Fibroblast of lung (primary cell): ENCODE data around the gene VEGFC. TPM values are rescaled to one million over a fixed set of nuclear protein-coding genes. Genes with fewer than 3 reads are reported as not detected.

Experiments
- DNase-seq, 2 donors: peaks; one replicate each; pipeline versions ENCODE4 v3.0.0 to v3.0.0-alpha.2; 2010; ENCODE audit warnings: low read depth in 2 of 2
- H2AFZ ChIP-seq: 2 replicates; pipeline ENCODE4 v1.5.1; 2012; ENCODE audit warnings: low read length, control low read depth, inconsistent platforms
- H3K27ac ChIP-seq: 2 replicates; pipeline ENCODE4 v1.5.1; 2011; ENCODE audit warnings: low read length, control low read depth; ENCODE audit not compliant: insufficient read depth
- H3K27me3 ChIP-seq: 2 replicates; pipeline ENCODE4 v1.5.1; 2011; ENCODE audit warnings: mild to moderate bottlenecking, low read length; ENCODE audit not compliant: control insufficient read depth, insufficient read depth
- H3K36me3 ChIP-seq: 2 replicates; pipeline ENCODE4 v1.5.1; 2011; ENCODE audit warnings: low read length; ENCODE audit not compliant: control insufficient read depth, insufficient read depth
- H3K4me1 ChIP-seq: 2 replicates; pipeline ENCODE4 v1.5.1; 2011; ENCODE audit warnings: low read length; ENCODE audit not compliant: control insufficient read depth, insufficient read depth; ENCODE audit errors: extremely low read depth
- H3K4me2 ChIP-seq: 2 replicates; pipeline ENCODE4 v1.5.1; 2011; ENCODE audit warnings: low read length, control low read depth; ENCODE audit not compliant: insufficient read depth; ENCODE audit errors: extremely low read depth
- H3K4me3 ChIP-seq, 4 experiments: fragments of 200-600 bp in 1 of 4; sonication (generic) in 1 of 4; replicated peaks in 1 of 4; 2 replicates each; pipeline ENCODE4 v1.5.1; 2011 to 2016; ENCODE audit warnings: low read length in 4 of 4, low read depth in 3 of 4, mild to moderate bottlenecking in 3 of 4, control low read depth in 2 of 4, inconsistent platforms in 1 of 4, mixed read lengths in 1 of 4; ENCODE audit not compliant: insufficient read depth in 1 of 4; ENCODE audit errors: control extremely low read depth in 1 of 4
- H3K79me2 ChIP-seq: 2 replicates; pipeline ENCODE4 v1.5.1; 2012; ENCODE audit warnings: mild to moderate bottlenecking, low read length, inconsistent platforms; ENCODE audit not compliant: control insufficient read depth, insufficient read depth
- H3K9ac ChIP-seq: 2 replicates; pipeline ENCODE4 v1.5.1; 2011; ENCODE audit warnings: mild to moderate bottlenecking, low read length, control low read depth; ENCODE audit not compliant: insufficient read depth
- H3K9me3 ChIP-seq: 2 replicates; pipeline ENCODE4 v1.5.1; 2012; ENCODE audit warnings: low read depth, low read length; ENCODE audit not compliant: control insufficient read depth, insufficient read depth
- H4K20me1 ChIP-seq: 2 replicates; pipeline ENCODE4 v1.5.1; 2011; ENCODE audit warnings: low read length; ENCODE audit not compliant: control insufficient read depth, insufficient read depth; ENCODE audit errors: extremely low read depth
- CTCF ChIP-seq, 2 donors: IDR thresholded peaks in 1 of 2; conservative IDR thresholded peaks in 1 of 2; 1 replicate in 1 of 2; 2 replicates in 1 of 2; pipeline ENCODE4 v1.5.1; 2011 to 2012; ENCODE audit warnings: low read length in 2 of 2, control low read depth in 1 of 2, inconsistent platforms in 1 of 2, low read depth in 1 of 2, mild to moderate bottlenecking in 1 of 2
- EZH2 ChIP-seq: IDR thresholded peaks from 2 replicates; pipeline ENCODE4 v1.5.1; 2012; ENCODE audit warnings: low read length, control low read depth, mild to moderate bottlenecking; ENCODE audit errors: missing control alignments
- polyA plus RNA-seq, 2 donors: library from polyadenylated mRNA; depleted of rRNA in 1 of 2; stranded (reverse) in 1 of 2; unstranded in 1 of 2; fragments of >200 nt; gene quantifications; 2 replicates each; pipeline ENCODE4 v1.2.1, GENCODE V29; 2011 to 2012; ENCODE audit warnings: missing spikeins in 1 of 2
- total RNA-seq: library from RNA; depleted of rRNA; stranded (reverse); fragments of >200 nt; gene quantifications from 2 replicates; pipeline ENCODE4 v1.2.1, GENCODE V29; 2014

The VEGFC gene
- total and polyA plus RNA-seq, 2 donors (not counting 1 experiment from before 2014, with no cell fraction given) = 67.2 to 74.2 TPM

GRCh38 chr4:176769514-176769913 is 23.2 kb downstream of the VEGFC start:
- H3K4me3 ChIP-seq = no peak overlapping the region
- H4K20me1 ChIP-seq = no peaks in the 10 kb centered on the region
- no peaks in the 10 kb centered on the region for H3K9me3 ChIP-seq
- no peak overlapping the region for H3K9ac ChIP-seq
- no peak overlapping the region for H3K4me2 ChIP-seq
- peak overlapping the region; percentile 78 for H3K27ac ChIP-seq
- peaks cover 7% of the 10 kb centered on the region for H3K4me1 ChIP-seq
- H3K27me3 ChIP-seq = no peaks in the 10 kb centered on the region
- TF ChIP-seq CTCF (conservative IDR thresholded peaks at IDR 0.05 in 1 of 2, IDR thresholded peaks at IDR 0.05 in 1 of 2; ENCODE audit: low read depth in 1 of 2, low read length in 2 of 2) (no peak), EZH2 (no peak)
- no peaks in the 10 kb centered on the region for H3K36me3 ChIP-seq
- H3K79me2 ChIP-seq = peaks cover 95% of the 10 kb centered on the region
- no peak overlapping the region for H2AFZ ChIP-seq
- DNase-seq = peak; percentile 98

DNA sequence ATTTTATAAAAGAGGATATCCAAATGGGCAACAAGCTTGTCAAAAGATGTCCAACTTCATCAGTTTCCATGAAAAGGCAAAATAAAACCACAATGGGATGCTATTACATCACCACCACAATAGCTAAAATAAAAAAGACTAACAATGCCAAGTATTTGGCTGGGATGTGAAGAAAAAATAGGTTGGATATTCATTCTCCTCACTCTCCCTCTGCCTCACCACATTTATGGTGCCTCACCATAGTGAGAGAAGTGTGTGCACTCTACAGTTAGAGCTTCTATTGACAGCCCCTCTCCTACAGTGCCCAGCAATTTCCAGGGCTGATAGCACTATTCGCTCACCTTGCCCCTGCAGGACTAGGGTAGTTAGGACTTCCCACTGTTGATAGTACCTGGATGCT is 25.5 kb downstream of the VEGFC start:
- peak in 1 of 2 donors; percentile 88 for DNase-seq

DNA sequence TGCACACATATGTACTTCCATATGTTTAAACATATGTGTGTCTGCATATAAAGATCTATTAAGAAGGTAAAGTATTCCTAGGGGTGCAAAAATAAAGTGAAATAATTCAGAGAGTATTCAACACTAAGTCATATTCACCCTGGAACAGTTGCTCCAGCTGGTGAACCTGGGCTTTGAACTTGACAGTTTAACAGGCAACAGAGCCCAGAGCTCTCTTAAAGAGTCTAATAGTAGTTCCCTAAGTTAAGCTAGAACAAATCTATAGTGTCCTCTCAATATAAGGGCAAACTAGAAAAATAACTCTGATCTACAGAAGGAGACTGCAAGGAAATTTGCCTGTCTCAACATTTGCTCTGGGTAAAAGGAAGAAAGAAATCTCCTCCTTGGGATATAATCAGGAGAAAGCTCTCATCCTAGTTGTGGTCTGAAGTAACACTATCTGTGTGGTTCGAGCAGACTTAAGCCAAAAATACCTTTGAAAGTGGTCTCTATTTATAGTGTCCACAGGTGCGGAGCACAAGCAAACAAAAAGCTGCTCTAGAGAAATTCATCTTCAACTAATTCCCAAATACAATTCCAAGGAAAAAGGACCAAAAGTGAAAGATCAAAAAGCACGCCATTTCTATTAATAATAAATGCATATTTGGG is 29.9 kb downstream of the VEGFC start:
- Histone ChIP-seq H3K36me3 (no peaks in the 10 kb centered on the region), H3K79me2 (peaks cover 97% of the 10 kb centered on the region), H3K27ac (no peak overlapping the region), H3K4me2 (no peak overlapping the region), H3K9me3 (no peaks in the 10 kb centered on the region), H2AFZ (no peak overlapping the region), H4K20me1 (no peaks in the 10 kb centered on the region), H3K4me3 (no peak overlapping the region), H3K9ac (no peak overlapping the region), H3K4me1 (peaks cover 3% of the 10 kb centered on the region), H3K27me3 (no peaks in the 10 kb centered on the region)
- DNase-seq = no peak
- TF ChIP-seq EZH2 (no peak), CTCF (conservative IDR thresholded peaks at IDR 0.05 in 1 of 2, IDR thresholded peaks at IDR 0.05 in 1 of 2; ENCODE audit: low read depth in 1 of 2, low read length in 2 of 2) (no peak)

More for the DNA sequence above, 25.5 kb downstream of the VEGFC start:
- TF ChIP-seq EZH2 (no peak), CTCF (conservative IDR thresholded peaks at IDR 0.05 in 1 of 2, IDR thresholded peaks at IDR 0.05 in 1 of 2; ENCODE audit: low read depth in 1 of 2, low read length in 2 of 2) (no peak)
- Histone ChIP-seq H3K4me3 (no peak overlapping the region), H3K36me3 (no peaks in the 10 kb centered on the region), H3K27me3 (no peaks in the 10 kb centered on the region), H3K4me2 (no peak overlapping the region), H2AFZ (no peak overlapping the region), H3K9me3 (no peaks in the 10 kb centered on the region), H3K27ac (no peak overlapping the region), H4K20me1 (no peaks in the 10 kb centered on the region), H3K4me1 (peaks cover 7% of the 10 kb centered on the region), H3K79me2 (peaks cover 95% of the 10 kb centered on the region), H3K9ac (no peak overlapping the region)
